Fibroblast of mammary gland (primary cell): Measurements from ENCODE around the gene KYNU.
"Not testable (repeated sequence)": the region's sequence is repeated elsewhere in the genome, so short reads cannot be mapped to it uniquely, and the experiment has no call there.

Experiments
- DNase-seq: peaks from one replicate; pipeline ENCODE4 v3.0.0-alpha.2; 2010; ENCODE audit warnings: low read depth
- H3K4me3 ChIP-seq: 2 replicates; pipeline ENCODE4 v1.5.1; 2011; ENCODE audit warnings: low read depth, mild to moderate bottlenecking, low read length, moderate library complexity; ENCODE audit not compliant: control insufficient read depth
- TF ChIP-seq, protein P1 (sequence below): conservative IDR thresholded peaks from 2 replicates; pipeline ENCODE4 v1.5.1; 2011; ENCODE audit warnings: low read depth, low read length, inconsistent platforms; ENCODE audit not compliant: control insufficient read depth, insufficient read depth

KYNU gene

DNA sequence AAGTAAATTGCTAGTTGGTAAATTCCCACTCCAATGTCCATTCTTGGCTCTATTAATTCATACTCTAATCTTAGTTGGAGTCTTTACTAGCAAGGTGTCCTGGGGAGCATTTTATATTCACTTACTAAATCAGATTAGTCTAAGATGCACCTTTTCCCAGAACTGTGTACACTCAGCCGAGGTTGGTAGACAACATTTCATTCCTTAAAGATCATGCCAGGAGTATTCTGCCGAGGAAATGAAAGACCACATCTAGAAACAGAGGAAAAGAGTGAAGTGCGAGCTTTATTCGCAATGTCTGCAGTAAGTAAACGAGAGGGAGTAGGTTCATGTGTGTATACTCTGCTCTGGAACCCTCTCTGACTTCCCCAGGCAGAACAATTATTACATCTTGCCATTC lies 14.6 kb upstream of the KYNU start:
- H3K4me3 ChIP-seq, result no peak overlapping the region
- no peak for DNase-seq
- TF ChIP-seq, protein P1, sequence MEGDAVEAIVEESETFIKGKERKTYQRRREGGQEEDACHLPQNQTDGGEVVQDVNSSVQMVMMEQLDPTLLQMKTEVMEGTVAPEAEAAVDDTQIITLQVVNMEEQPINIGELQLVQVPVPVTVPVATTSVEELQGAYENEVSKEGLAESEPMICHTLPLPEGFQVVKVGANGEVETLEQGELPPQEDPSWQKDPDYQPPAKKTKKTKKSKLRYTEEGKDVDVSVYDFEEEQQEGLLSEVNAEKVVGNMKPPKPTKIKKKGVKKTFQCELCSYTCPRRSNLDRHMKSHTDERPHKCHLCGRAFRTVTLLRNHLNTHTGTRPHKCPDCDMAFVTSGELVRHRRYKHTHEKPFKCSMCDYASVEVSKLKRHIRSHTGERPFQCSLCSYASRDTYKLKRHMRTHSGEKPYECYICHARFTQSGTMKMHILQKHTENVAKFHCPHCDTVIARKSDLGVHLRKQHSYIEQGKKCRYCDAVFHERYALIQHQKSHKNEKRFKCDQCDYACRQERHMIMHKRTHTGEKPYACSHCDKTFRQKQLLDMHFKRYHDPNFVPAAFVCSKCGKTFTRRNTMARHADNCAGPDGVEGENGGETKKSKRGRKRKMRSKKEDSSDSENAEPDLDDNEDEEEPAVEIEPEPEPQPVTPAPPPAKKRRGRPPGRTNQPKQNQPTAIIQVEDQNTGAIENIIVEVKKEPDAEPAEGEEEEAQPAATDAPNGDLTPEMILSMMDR, result no peak

DNA sequence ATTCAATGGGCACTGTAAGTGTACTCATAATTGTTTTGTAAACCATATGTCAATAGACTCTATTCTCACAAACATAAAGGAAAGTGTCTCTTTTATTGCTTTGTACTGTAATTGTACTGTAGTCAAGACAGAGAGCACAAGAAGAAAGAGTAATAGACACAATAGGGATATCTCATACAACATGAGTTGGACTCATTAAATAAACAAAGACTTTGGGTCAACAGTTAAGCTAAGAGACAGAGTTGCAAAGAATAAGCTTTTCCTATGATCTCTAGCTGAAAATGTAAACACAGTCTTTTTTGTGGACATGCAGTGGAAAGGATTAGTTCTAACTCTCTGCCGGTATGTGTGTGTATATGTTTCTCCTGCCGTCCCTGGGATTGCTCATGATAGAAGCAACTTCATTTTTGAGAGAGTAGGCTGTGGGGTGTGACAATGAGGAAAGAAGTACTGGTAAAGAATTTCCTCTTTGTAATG lies 13.9 kb upstream of the KYNU start:
- no peak for DNase-seq
- TF ChIP-seq, protein P1, result no peak
- H3K4me3 ChIP-seq, result no peak overlapping the region

GRCh38 chr2:142864605-142865004 lies 12.9 kb upstream of the KYNU start:
- not testable (repeated sequence) for H3K4me3 ChIP-seq, DNase-seq

- H3K4me3 ChIP-seq, result no peak overlapping the region
- TF ChIP-seq, protein P1, result no peak
- no peak for DNase-seq
Measured at GRCh38 chr2:142865924-142866323, 11.5 kb upstream of the KYNU start.

DNA sequence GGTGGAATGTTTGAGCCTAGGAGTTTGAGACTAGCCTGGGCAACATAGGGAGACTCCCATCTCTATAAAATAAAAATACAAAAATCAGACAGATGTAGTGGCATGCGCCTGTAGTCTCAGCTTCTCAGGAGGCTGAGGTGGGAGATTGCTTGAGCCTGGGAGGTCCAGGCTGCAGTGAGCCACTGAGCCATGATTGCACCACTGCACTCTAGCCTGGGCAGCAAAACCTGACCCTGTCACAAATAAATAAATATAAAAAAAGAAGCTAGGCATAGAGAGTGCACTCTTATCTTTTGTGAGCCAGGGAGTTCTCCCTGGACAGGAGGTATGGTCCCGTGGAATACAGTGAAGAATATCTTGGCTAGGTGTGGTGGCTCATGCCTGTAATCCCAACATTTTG lies 11.0 kb upstream of the KYNU start:
- DNase-seq, result no peak
- H3K4me3 ChIP-seq, result no peak overlapping the region
- TF ChIP-seq, protein P1, result no peak

GRCh38 chr2:142867136-142867535 lies 10.3 kb upstream of the KYNU start:
- TF ChIP-seq, protein P1, result no peak
- DNase-seq, result no peak
- H3K4me3 ChIP-seq, result no peak overlapping the region

GRCh38 chr2:142868229-142868762 lies 9.2 kb upstream of the KYNU start:
- TF ChIP-seq, protein P1, result no peak
- no peak overlapping the region for H3K4me3 ChIP-seq
- DNase-seq, result no peak

DNA sequence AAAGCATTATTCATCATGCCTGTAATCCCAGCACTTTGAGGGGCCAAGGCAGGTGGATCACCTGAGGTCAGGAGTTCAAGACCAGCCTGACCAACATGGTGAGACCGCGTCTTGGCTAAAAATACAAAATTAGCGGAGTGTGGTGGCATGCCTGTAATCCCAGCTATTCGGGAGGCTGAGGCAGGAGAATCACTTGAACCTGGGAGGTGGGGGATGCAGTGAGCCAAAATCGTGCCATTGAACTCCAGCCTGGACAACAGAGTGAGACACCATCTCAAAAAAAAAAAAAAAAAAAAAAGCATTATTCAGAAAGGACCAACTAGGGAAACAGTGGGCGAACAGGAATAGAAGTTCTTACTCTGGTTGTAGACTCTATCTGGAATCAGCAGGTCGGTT lies 8.4 kb upstream of the KYNU start:
- DNase-seq, H3K4me3 ChIP-seq: not testable (repeated sequence)
